Neural progenitor cell (in vitro differentiated cells): ENCODE measurements around the gene TMEM117. TPM values are rescaled to one million over a fixed set of nuclear protein-coding genes. Genes with fewer than 3 reads are reported as not detected.
"Not testable (repeated sequence)": the region's sequence is repeated elsewhere in the genome, so short reads cannot be mapped to it uniquely, and the experiment has no call there.

Experiments used
- DNase-seq: peaks from one replicate; pipeline ENCODE4 v3.0.0-alpha.2; 2016; ENCODE audit warnings: low spot score
- H2AFZ ChIP-seq: fragments of 200-600 bp; sonication (generic); replicated peaks from 2 replicates; pipeline ENCODE4 v1.6.1; 2016; ENCODE audit warnings: antibody characterized with exemption
- H3F3A ChIP-seq: fragments of 200-600 bp; sonication (generic); 2 replicates; pipeline ENCODE4 v1.6.1; 2016; ENCODE audit warnings: antibody characterized with exemption, low read depth
- H3K27ac ChIP-seq: fragments of 200-600 bp; sonication (generic); 2 replicates; pipeline ENCODE4 v1.5.1; 2016; ENCODE audit warnings: mild to moderate bottlenecking
- H3K27me3 ChIP-seq: fragments of 200-600 bp; sonication (generic); 2 replicates; pipeline ENCODE4 v1.6.1; 2016; ENCODE audit warnings: mild to moderate bottlenecking, moderate library complexity
- H3K36me3 ChIP-seq: fragments of 200-600 bp; sonication (generic); 2 replicates; pipeline ENCODE4 v1.5.1; 2016
- H3K4me1 ChIP-seq: fragments of 200-600 bp; sonication (generic); 2 replicates; pipeline ENCODE4 v1.6.1; 2016; ENCODE audit warnings: mixed run types
- H3K4me2 ChIP-seq: fragments of 200-600 bp; sonication (generic); 2 replicates; pipeline ENCODE4 v1.6.1; 2016
- H3K4me3 ChIP-seq: fragments of 200-600 bp; sonication (generic); 2 replicates; pipeline ENCODE4 v1.5.1; 2016
- H3K79me2 ChIP-seq: fragments of 200-600 bp; sonication (generic); 2 replicates; pipeline ENCODE4 v1.6.1; 2016; ENCODE audit warnings: low read depth
- H3K9ac ChIP-seq: fragments of 200-600 bp; sonication (generic); 2 replicates; pipeline ENCODE4 v1.6.1; 2016
- H3K9me3 ChIP-seq: fragments of 200-600 bp; sonication (generic); 2 replicates; pipeline ENCODE4 v1.5.1; 2016; ENCODE audit warnings: low read depth
- H4K20me1 ChIP-seq: fragments of 200-600 bp; sonication (generic); 2 replicates; pipeline ENCODE4 v1.6.1; 2016; ENCODE audit warnings: low read depth
- H3K27ac Mint-ChIP-seq: 3 replicates; pipeline ENCODE4 v1.8.0; 2021; ENCODE audit warnings: mixed read lengths
- H3K27me3 Mint-ChIP-seq: 2 replicates; pipeline ENCODE4 v1.8.0; 2022; ENCODE audit warnings: low read depth, mild to moderate bottlenecking, inconsistent platforms, moderate library complexity, mixed read lengths; ENCODE audit not compliant: insufficient read depth
- H3K36me3 Mint-ChIP-seq: 3 replicates; pipeline ENCODE4 v1.8.0; 2021; ENCODE audit warnings: mixed read lengths
- H3K4me1 Mint-ChIP-seq: 3 replicates; pipeline ENCODE4 v1.8.0; 2021; ENCODE audit warnings: mixed read lengths
- H3K4me3 Mint-ChIP-seq: 3 replicates; pipeline ENCODE4 v1.8.0; 2021; ENCODE audit warnings: mild to moderate bottlenecking, moderate library complexity, mixed read lengths
- H3K9me3 Mint-ChIP-seq: 3 replicates; pipeline ENCODE4 v1.8.0; 2020; ENCODE audit warnings: mixed read lengths
- CTCF ChIP-seq: fragments of 200-600 bp; sonication (generic); IDR thresholded peaks from 2 replicates; pipeline ENCODE4 v1.5.1; 2017; ENCODE audit warnings: antibody characterized with exemption, mild to moderate bottlenecking
- EZH2 ChIP-seq: fragments of 200-600 bp; sonication (generic); IDR thresholded peaks from 2 replicates; pipeline ENCODE4 v1.6.1; 2017; ENCODE audit warnings: antibody characterized with exemption, mild to moderate bottlenecking, moderate library complexity
- EZH2phosphoT487 ChIP-seq: fragments of 200-600 bp; sonication (generic); IDR thresholded peaks from 2 replicates; pipeline ENCODE4 v1.6.1; 2017; ENCODE audit warnings: antibody characterized with exemption
- total RNA-seq: library from RNA; depleted of rRNA; stranded (reverse); fragments of >200 nt; gene quantifications from 2 replicates; pipeline ENCODE4 v1.2.3, GENCODE V29; 2015; ENCODE audit warnings: low replicate concordance

Gene TMEM117
- total RNA-seq, 1 donor from 2014 or later: 1.6 TPM

GRCh38 chr12:44038411-44038810 lies 202.5 kb downstream of the TMEM117 start:
- no peaks in the 10 kb centered on the region for H3K4me1 ChIP-seq
- no peak overlapping the region for H2AFZ ChIP-seq
- no peaks in the 10 kb centered on the region for H3F3A ChIP-seq
- no peaks in the 10 kb centered on the region for H3K9me3 ChIP-seq
- H3K36me3 ChIP-seq: no peaks in the 10 kb centered on the region
- H3K4me1 Mint-ChIP-seq: no peaks in the 10 kb centered on the region
- H3K27ac ChIP-seq: no peak overlapping the region
- H3K36me3 Mint-ChIP-seq: no peaks in the 10 kb centered on the region
- H3K27me3 ChIP-seq: no peaks in the 10 kb centered on the region
- peaks cover 6% of the 10 kb centered on the region for H3K27me3 Mint-ChIP-seq
- no peak for DNase-seq
- H3K79me2 ChIP-seq: no peaks in the 10 kb centered on the region
- H4K20me1 ChIP-seq: no peaks in the 10 kb centered on the region
- H3K4me3 ChIP-seq: no peak overlapping the region
- no peak overlapping the region for H3K4me2 ChIP-seq
- H3K9ac ChIP-seq: no peak overlapping the region
- H3K27ac Mint-ChIP-seq: no peak overlapping the region
- no peak overlapping the region for H3K4me3 Mint-ChIP-seq
- peaks cover 5% of the 10 kb centered on the region for H3K9me3 Mint-ChIP-seq
- TF ChIP-seq EZH2phosphoT487 (no peak), CTCF (no peak), EZH2 (no peak)

- not testable (repeated sequence) for H3K4me3 Mint-ChIP-seq, H3F3A ChIP-seq, DNase-seq, H3K27ac Mint-ChIP-seq, H2AFZ ChIP-seq, H3K9me3 ChIP-seq, H3K9me3 Mint-ChIP-seq, H3K4me1 Mint-ChIP-seq, H4K20me1 ChIP-seq, H3K4me1 ChIP-seq, H3K36me3 ChIP-seq, H3K27me3 ChIP-seq, H3K27ac ChIP-seq, H3K4me2 ChIP-seq, H3K9ac ChIP-seq, H3K79me2 ChIP-seq, H3K36me3 Mint-ChIP-seq, H3K4me3 ChIP-seq
- peaks cover 14% of the 10 kb centered on the region for H3K27me3 Mint-ChIP-seq
Observed at GRCh38 chr12:44044491-44044890, 208.6 kb downstream of the TMEM117 start.

DNA sequence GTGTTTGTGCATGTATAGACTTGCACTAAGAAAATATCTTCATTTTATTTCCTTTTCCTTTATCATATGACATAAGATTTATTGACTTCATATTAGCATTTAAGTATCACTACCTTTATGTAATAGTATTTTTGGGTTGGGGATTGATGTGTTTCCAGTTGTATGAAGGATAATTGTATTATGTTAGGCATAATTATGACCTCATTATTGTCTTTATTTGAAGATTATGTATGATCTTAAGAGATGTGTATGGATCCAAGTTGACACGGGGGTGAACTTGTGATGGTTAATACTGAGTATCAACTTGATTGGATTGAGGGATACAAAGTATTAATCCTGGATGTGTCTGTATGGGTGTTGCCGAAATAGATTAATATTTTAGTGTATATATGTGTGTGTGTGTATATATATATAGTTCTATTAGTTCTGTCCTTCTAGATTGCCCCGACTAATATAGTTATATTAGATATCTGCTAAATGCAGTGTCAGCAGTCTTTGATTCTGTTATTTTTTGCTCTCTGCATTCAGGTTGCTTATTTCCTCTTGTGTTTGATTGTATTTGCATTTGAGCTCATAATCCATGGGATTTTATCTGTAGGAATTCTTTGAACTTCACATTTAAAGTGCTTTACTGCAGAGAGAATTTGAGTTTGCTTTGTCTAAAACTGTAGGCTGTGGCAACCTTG lies 211.0 kb downstream of the TMEM117 start:
- H3K9me3 ChIP-seq: no peaks in the 10 kb centered on the region
- no peak for TF ChIP-seq EZH2
- no peak for TF ChIP-seq EZH2phosphoT487
- no peak for TF ChIP-seq CTCF
- no peaks in the 10 kb centered on the region for H3K27me3 ChIP-seq
- peaks cover 10% of the 10 kb centered on the region for H3K9me3 Mint-ChIP-seq
- no peak overlapping the region for H3K27ac ChIP-seq
- H3K4me2 ChIP-seq: no peak overlapping the region
- no peaks in the 10 kb centered on the region for H3K36me3 ChIP-seq
- no peaks in the 10 kb centered on the region for H3K79me2 ChIP-seq
- H3K27ac Mint-ChIP-seq: no peak overlapping the region
- H3K36me3 Mint-ChIP-seq: no peaks in the 10 kb centered on the region
- no peaks in the 10 kb centered on the region for H4K20me1 ChIP-seq
- DNase-seq: no peak
- no peaks in the 10 kb centered on the region for H3K4me1 ChIP-seq
- H3K4me3 ChIP-seq: no peak overlapping the region
- H3K9ac ChIP-seq: no peak overlapping the region
- no peak overlapping the region for H2AFZ ChIP-seq
- no peaks in the 10 kb centered on the region for H3K4me1 Mint-ChIP-seq
- H3K4me3 Mint-ChIP-seq: no peak overlapping the region
- H3K27me3 Mint-ChIP-seq: peaks cover 14% of the 10 kb centered on the region
- no peaks in the 10 kb centered on the region for H3F3A ChIP-seq

- Histone ChIP-seq H4K20me1 (no peaks in the 10 kb centered on the region), H3K27ac (no peak overlapping the region), H3K9ac (no peak overlapping the region), H3K9me3 (no peaks in the 10 kb centered on the region), H3K79me2 (no peaks in the 10 kb centered on the region), H3F3A (no peaks in the 10 kb centered on the region), H3K4me3 (no peak overlapping the region), H2AFZ (no peak overlapping the region), H3K36me3 (no peaks in the 10 kb centered on the region), H3K4me1 (no peaks in the 10 kb centered on the region), H3K27me3 (no peaks in the 10 kb centered on the region), H3K4me2 (no peak overlapping the region)
- DNase-seq: no peak
- Mint-ChIP-seq H3K36me3 (no peaks in the 10 kb centered on the region), H3K9me3 (no peaks in the 10 kb centered on the region), H3K4me1 (no peaks in the 10 kb centered on the region), H3K27ac (no peak overlapping the region), H3K4me3 (no peak overlapping the region), H3K27me3 (peaks cover 7% of the 10 kb centered on the region)
- TF ChIP-seq CTCF: no peak
- TF ChIP-seq EZH2: no peak
- TF ChIP-seq EZH2phosphoT487: no peak
Observed at GRCh38 chr12:44052554-44052953, 216.7 kb downstream of the TMEM117 start.
